Non-pigmented ciliary epithelial cell (primary cell): ENCODE measurements around the gene ANTXR1.
"Not testable (repeated sequence)": the region's sequence is repeated elsewhere in the genome, so short reads cannot be mapped to it uniquely, and the experiment has no call there.

Experiments used
- DNase-seq: peaks from one replicate; pipeline ENCODE4 v3.0.0-alpha.2; 2010; ENCODE audit warnings: low read depth

ANTXR1 gene

DNA sequence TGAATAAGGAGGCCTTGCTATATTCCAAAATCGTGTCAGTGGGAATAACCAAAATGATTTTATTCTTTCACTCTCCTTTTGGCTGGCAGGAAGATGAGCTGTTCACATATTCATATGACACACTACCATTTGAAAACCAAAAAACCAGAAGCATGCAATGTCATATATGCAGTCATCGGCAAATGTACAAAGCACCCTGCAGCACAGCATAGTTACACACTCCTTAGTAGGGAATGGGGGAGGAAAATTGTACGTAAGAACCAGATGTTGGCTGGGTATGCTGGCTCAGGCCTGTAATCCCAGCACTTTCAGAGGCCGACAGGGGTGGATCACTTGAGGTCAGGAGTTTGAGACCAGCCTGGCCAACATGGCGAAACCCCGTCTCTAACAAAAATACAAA is 197.4 kb downstream of the ANTXR1 start:
- no peak for DNase-seq

DNA sequence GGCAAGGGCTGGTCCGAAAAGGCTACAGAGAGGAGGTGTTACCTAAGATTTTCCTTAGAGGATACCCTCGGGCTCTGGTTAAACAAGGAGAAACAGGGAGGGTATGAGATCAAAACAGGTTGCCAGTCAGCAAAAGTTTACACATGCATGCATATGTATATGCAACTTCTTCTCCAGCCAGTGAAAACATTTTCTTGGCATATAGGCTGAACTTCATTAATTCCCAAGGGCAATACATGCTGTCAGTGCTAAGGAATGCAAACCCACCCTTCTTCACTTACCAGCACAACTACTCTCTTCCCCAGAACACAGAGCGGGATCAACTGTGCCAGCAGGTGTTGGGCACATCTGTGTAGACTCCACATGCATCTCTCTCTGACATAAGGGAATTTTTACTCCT is 198.1 kb downstream of the ANTXR1 start:
- no peak for DNase-seq

DNA sequence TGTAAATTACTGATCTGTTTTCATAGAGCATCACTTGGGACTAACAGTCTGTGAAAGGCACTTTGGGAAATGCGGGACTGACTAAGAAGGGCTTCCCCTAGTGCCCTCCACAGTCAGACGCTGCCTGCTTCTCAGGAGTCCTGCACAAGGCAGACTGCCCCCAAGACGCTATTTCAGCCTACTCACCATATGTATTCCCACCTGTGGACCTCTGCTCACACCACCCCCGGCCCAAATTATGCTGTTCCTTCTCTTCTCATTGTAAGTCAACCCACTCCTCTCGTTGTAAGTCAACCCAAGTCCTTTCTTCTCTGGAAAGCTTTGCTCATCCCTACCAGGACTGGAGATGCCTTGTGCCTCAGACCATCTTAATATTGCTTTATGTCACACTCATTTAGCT is 198.7 kb downstream of the ANTXR1 start:
- no peak for DNase-seq

DNA sequence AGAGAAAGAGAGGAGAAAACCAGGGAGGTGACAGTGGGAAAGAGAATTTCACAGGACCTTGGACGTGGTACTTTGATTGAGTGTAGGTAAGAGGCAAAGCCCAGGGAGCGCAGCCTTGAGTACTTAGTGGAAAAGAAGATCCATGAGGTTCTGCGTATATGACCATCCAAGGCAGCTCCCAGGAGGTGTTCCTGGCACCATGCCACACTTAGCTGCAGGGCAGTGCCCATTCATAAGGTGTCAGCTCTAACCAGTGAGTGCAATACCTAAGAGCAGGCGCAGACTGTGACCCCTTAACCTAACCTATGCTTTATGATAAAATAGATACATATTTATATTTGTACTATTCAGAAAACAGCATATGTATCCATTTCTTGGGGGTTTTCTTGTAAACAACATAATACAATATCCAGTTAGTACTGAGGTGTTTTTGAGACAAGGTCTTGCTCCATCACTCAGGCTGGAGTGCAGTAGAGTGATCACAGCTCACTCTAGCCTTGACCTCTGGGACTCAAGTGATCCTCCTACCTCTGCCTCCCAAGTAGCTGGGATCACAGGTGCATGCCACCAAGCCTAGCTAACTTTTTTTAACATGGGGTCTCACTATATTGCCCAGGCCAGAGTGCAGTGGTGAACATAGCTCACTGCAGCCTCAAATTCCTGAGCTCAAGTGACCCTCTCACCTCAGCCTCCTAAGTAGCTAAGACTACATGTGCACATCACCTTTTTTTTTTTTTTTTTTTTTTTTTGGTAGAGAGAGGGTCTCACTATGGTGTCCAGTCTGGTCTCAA is 199.5 kb downstream of the ANTXR1 start:
- no peak for DNase-seq

DNA sequence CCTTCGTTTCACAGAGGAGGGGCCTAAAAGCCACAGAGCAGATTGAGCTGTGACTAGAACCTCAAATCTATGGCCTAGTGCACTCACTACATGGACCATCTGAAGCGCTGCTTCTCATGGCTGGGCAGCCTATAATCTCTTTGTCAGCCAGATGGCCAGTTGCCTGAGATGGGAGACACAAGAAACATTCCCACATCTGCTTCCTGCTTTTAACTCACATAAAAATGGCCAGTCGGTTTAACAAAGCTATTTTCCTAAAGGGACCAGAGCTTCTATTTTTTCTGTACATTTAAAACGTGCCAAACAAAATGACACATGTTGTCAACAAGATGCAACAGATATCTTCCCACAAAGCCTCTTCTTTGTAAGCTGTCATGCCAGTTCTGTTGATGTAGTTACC is 200.2 kb downstream of the ANTXR1 start:
- DNase-seq: no peak

DNA sequence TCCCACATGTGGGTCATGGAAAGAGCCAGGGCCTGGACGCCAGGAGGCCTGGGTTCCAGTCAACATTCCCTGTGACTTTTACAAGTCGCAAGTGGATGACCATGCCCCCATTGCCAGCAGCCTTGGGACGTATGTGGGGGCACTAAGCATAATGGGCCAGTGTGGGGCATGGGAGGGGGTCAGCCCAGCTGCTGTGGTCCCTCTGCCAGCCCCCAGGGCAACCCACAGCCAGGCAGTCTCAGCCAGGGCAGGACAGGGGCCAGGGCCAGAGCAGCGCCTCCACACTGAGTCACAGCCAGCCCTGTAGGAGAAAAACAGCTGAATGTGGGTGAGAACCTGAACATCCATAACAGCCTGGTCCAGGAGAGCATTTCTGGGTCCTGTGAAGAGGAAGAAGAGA is 200.8 kb downstream of the ANTXR1 start:
- DNase-seq: no peak

DNA sequence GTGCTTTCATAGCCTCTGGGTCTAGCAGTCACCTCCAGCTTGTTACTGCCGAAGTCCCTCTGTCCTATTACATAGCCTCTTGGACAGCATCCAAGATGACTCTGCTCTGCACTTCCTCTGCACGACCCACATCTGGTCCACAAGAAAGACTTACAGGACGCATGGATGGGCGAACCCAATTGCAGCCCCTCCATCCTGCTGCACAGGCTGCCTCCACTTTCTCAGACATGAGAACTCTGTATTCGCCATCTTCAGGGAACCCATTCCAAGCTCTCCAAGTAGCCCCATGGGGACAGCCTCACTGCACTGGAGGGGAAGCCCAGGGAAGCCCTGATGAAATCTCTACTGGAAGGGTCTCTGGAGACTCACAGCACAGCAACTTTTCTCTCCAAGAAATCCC is 201.9 kb downstream of the ANTXR1 start:
- no peak for DNase-seq

DNA sequence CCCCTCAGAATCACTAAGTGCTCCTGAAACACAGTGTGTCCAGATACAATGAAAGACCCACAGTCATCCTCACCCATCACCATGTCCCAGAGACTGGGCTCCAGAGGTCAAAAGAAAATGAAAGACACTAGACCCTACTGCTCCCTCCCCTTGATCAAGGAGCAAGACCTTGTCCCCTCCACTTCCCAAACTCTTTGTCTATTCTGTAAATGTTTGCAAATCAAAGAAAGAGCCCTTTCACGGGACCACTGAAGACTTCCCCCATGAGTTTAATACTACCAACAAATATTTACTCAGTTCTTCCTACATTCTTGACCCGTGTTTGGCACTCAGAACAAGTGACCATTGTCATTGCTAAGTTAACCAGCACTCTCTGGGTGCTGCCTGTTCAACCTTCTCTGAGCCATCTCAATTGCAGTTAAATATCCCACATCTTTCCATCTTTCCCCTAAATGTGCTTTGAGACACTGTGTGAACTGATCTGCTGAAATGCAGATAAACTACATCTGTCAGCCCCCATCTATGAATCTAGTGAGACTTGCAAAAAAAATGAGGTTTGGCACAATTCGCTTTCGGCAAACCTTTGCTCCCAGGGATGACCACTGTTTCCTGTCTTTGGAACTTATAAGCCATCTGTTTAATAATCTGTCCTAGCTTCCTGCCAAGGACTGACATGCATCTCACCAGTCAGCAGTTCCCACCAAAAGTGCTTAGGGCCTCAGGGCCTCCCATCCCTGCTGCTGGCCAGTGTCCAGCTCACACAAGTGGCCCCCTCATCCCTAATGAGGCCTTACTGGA is 203.8 kb downstream of the ANTXR1 start:
- DNase-seq: no peak

DNA sequence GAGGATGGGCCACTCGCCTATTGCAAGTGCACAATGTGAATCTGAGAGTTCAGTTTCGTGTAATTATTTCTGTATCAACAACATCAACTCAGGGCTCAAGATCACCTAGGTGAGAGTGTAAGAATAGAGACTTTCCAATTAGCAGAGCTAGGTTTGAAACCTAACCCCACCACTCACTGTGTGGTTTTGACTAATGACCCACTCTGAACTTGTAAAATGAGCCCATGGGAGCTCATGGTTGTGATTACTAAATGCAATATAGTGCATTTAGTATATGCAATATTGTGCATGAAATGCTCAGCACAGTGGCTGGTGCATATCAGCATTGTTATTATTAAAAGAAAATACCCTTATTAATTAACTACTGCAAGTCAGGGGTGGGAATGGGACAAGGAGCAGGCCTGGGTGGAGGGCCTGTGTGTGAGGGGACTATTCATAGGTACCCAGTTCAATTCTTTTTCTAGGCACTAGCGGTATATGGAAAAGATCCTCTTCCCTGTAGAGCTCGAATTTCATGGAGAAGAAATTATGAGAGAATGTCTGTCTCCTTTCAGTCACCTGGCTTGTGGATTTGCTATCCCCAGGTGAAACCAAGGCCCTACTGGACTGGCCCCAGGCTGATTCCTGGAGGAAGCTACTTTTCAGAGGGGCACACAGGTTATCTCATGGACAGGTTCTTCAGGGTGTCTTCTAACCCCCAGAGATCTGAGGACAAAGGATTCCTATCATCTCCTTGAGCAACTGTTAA is 204.5 kb downstream of the ANTXR1 start:
- DNase-seq: no peak

DNA sequence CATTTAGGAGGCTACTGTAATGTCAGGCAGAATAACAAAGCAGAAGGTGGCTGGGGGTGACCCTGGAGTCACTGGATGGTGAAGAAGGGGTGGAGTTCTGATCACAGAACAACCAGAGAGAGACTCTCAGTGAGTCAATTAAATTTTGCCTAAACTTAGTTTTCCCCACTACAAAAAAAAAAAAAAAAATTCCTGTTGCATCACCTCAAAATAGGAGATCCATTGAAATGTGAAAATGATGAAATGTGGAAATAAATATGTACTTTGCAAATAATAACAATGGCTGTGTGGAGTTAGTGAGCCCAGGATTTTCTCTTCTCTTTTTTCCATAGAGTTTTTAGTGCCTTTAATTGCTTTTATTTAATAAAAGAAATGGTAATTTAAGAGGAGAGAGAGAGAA is 208.5 kb downstream of the ANTXR1 start:
- DNase-seq: no peak

DNA sequence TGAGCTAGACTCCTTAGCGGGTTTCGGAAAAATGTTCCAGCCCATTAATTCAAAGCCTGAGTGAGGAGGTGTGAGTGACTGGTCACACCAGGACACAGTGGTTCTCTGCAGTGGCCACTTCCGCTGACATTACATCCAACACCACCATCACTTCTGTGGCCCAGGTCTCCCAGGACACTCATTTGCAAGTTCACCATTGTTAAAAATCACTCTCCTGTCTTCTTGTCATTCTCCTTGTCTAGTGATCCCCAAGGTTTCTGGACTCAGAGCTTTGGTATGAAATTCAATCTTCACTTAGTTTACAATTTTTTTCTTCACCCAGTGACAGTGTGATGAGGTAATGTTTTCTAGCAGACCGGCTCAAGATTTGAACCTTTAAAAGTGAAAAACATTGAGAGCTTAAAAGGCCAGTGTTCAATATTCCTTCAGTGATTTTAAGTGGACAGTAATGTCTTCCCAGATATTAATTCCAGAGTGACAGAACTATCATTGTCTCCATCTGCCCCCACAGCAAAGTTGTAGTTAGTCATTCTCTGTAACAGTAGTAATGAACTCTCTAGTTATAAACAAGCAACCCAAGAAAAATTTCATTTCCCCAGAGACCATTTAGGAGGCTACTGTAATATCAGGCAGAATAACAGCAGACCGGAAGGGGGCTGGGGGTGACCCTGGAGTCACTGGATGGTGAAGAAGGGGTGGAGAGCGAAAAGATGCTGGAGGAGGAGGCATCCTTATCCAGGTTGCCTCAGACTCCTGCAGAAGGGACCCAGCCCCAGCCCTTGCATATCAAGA is 209.2 kb downstream of the ANTXR1 start:
- no peak for DNase-seq

DNA sequence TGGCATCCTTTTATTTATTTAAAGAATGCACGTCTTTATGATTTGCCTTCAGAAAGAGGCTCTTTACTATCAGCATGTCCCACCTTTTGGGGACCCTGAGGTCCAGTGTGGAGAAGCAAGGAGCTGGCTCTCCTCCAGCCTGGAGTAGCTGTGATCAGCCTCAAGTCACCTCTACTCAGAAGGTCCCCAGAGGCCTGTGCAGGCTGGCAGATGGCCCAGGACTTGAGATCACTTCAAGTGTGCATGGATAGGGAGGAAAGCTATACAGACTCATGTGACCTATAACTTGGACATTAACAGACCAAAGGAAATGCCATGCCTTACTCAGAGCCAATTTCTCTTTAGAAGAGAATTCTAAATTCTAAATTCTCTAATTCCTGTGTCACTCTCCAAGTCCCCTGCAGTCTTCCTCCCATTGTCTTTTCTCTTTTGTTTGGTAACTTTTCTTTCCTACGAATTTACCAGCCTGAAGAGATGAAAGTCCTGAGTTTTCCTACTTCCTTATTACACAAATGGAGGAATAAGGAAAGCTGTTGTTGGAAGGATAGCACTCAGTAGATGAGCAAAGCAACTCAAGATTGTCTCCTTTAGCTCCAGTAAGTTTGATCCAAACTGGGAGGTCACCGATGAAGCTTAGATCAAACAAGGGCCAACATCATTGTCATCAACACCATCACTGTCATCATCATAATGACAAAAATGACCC is 210.1 kb downstream of the ANTXR1 start:
- DNase-seq: no peak

DNA sequence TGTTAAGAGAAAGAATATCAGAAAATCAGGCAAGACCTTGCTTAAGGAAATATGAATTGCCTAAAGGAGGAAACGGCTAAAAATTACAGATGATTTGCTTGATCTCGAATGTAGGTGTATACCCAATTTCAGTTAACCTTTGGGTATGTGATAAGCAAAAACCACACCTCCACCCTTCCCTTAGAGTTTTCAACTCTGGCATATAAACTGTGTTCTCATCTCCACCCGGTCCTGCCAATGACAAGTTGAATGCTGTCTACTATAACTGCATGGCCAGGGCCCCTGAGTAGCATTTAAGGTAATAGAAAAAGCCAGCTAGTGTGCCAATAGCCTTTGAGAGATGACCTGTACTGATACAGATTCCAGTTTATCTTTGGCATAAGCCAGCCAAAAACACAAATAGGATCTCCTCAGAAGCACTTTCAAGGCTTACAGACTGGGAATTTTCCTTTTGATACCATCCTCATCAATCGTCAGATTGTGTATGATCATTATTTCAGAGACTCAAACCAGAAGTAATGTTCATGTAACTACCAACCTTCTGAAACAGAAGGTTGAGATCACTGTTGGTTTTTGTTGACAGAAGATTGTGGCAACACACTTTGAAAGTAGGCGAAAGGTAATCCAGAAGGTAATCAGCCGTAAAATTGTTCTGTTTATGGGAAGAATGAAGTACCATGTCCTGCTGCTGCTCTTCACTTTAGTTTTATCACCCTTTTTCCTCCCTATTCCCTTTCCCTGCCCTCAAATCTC is 211.0 kb downstream of the ANTXR1 start:
- no peak for DNase-seq

DNA sequence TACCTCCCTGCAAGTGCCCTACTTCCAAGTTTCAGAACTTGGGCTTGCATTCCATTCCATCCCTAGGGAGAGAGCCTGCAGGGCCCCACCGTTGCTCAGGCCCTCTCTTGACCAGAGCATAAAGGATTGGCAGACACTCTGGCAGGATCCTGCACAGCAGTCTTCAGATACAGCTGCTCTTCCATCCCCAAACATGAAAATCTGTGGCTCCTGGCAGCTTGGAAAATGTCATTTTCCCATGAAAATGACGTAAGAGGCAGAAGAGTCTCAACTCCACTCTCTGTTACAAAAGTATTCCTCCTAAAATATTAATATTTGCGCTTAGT is 211.5 kb downstream of the ANTXR1 start:
- DNase-seq: no peak

DNA sequence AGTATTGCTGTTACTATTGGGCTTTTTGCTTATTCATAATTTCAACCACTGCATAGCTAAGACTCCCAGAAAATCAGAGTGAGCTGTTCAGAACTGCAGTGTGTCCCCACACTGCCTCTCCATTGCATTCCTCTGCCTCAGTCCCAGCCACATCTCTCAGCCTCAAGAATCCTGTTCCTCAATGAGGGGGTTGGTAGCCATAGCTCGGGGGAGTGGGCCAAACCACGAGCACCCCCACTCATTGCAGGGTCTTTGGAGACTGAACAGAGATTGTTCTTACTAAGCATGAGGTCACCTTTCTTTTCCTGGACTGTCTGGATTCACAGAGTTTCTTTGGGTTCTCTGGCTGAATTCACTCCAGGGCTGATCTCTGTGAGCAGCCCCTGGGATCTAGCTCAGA is 213.0 kb downstream of the ANTXR1 start:
- peak; percentile 28 for DNase-seq

DNA sequence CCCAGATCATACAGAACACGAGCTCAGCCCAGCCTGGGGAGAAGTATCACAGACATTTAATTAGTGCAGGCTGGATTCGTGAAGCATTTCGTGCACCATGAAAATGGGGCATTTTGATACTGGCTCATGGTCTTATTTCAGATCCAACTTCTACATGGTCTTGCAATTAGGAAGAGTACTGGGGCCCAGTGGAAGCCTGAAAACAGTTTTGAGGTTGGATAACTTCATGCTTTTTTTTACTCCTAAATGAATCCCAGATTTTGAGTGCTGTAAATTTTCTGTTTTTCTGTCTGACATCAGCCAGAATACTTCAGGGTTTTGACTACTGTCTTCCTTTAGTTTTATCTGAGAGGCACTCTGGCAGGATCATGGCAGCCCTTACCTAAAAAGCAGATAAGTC is 213.9 kb downstream of the ANTXR1 start:
- no peak for DNase-seq

DNA sequence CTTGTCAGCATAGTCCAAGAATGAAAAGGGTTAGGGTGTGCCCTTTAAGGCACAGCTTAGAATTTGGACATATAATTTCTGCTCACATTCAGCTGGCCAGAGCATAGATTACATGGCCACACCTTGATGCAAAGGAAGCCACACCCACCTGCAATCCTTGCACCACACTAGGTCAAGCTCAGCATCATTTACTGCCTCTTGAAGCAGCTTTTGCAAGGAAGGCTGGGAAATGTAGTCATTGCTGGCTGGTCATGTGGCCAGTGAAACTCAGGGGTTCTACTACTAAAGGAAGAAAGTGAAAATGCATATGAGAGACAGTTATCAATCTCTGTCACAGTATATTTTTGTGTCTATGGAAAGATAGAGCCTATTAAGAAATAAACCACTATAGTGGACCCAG is 214.7 kb downstream of the ANTXR1 start:
- DNase-seq: no peak

DNA sequence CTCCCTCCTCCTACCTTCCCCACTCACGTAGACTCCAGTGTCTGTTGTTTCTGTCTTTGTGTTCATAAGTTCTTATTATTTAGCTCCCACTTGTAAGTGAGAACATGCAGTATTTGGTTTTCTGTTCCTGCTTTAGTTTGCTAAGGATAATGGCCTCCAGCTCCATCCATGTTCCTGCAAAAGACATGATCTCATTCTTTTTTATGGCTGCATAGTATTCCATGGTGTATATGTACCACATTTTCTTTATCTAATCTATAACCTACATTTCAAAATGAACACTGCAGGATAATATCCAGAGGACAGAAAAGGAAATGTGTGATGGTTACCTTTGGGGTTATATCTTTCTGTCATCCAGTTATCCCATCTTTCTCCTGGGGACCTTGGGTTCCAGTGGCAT is 218.0 kb downstream of the ANTXR1 start:
- not testable (repeated sequence) for DNase-seq

DNA sequence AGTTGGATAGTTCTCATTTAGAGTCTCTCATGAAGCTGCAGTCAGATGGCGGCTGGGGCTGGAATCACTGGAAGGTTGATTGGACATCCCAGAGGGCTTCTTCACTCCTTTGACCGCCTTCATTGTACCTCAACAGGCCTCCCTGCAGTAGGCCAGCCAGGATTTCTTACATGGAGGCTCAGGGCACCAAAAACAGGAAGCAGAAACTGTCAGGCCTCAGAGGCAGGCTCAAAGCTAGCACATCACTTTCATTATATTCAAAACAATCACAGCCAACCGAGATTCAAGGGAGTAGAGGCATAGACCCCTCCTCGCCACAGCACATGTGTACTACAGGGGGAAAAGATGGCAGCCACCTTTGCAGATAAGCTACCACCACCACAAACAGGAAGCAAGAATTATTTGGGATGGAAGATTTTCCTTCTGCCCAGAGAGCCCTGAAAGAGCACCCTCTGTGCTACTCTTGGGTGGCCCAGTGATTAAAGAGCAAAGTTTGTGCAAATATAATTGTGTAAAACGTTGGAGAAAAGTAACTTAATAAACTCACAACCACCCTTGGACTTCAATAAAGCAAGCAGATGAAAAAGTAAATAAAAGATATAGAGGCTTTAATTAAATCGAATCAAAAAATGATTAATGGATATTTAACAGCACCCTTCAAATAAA is 218.8 kb downstream of the ANTXR1 start:
- DNase-seq: no peak

DNA sequence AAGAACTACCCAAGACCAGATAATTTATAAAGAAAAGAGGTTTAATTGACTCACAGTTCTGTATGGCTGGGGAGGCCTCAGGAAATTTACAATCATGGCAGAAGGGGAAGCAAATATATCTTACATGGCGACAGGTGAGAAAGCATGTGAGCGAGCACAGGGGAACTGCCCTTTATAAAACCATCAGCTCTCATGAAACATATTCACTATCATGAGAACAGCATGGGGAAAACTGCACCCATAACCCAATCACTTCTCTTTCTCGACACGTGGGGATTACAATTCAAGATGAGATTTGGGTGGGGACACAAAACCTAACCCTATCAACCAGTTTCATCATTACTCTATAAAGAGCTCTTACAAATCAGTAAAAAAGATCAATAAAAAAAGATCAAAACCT is 222.9 kb downstream of the ANTXR1 start:
- DNase-seq: not testable (repeated sequence)
